ENCODE results near the gene EFHD2.

The EFHD2 gene

GRCh38 chr1:15445390-15446122 is 35.9 kb downstream of the EFHD2 start:
- TF ChIP-seq CTCF (conservative IDR thresholded peaks at IDR 0.05; ENCODE audit: control insufficient read depth, insufficient read depth, low read depth, low read length) = no peak

GRCh38 chr1:15446212-15446611 is 36.5 kb downstream of the EFHD2 start:
- no peak overlapping the region for H3K4me3 ChIP-seq (ENCODE audit: control insufficient read depth, low read depth, low read length)
- TF ChIP-seq CTCF (conservative IDR thresholded peaks at IDR 0.05; ENCODE audit: control insufficient read depth, insufficient read depth, low read depth, low read length) = no peak
- DNase-seq (ENCODE audit: low read depth) = no peak

More at GRCh38 chr1:15445390-15446122, 35.9 kb downstream of the EFHD2 start:
- no peak overlapping the region for H3K4me3 ChIP-seq (ENCODE audit: control insufficient read depth, low read depth, low read length)
- no peak for DNase-seq (ENCODE audit: low read depth)

GRCh38 chr1:15448877-15449462 is 39.3 kb downstream of the EFHD2 start:
- no peak for DNase-seq (ENCODE audit: low read depth)
- no peak for TF ChIP-seq CTCF (conservative IDR thresholded peaks at IDR 0.05; ENCODE audit: control insufficient read depth, insufficient read depth, low read depth, low read length)
- no peak overlapping the region for H3K4me3 ChIP-seq (ENCODE audit: control insufficient read depth, low read depth, low read length)

DNA sequence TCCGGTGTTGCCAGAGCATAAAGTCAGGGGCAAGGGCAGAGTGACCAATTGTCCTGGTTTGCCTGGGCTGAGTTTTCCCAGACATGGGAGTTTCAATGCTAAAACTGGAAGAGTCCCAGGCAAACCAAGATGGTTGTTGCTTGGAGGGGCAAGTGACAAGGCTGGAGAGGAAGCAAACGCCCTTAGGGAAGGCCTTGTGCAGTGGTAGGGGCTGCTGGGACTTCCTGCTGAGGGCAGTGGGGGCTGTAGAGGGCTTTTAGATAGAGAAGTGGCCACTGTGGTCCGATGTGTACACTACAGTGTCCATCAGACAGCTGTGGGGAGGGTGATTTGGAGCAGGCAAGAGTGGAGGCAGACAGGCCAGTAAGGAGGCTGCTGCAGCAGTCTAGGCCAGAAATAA is 39.9 kb downstream of the EFHD2 start:
- no peak for TF ChIP-seq CTCF (conservative IDR thresholded peaks at IDR 0.05; ENCODE audit: control insufficient read depth, insufficient read depth, low read depth, low read length)
- DNase-seq (ENCODE audit: low read depth) = no peak
- no peak overlapping the region for H3K4me3 ChIP-seq (ENCODE audit: control insufficient read depth, low read depth, low read length)

- no peak for TF ChIP-seq CTCF (conservative IDR thresholded peaks at IDR 0.05; ENCODE audit: control insufficient read depth, insufficient read depth, low read depth, low read length)
- no peak overlapping the region for H3K4me3 ChIP-seq (ENCODE audit: control insufficient read depth, low read depth, low read length)
- DNase-seq (ENCODE audit: low read depth) = no peak
Observed at GRCh38 chr1:15451014-15451722, 41.5 kb downstream of the EFHD2 start.

- TF ChIP-seq CTCF (conservative IDR thresholded peaks at IDR 0.05; ENCODE audit: control insufficient read depth, insufficient read depth, low read depth, low read length) = no peak
Observed at GRCh38 chr1:15452216-15452615, 42.5 kb downstream of the EFHD2 start.

More at GRCh38 chr1:15452216-15452615, 42.5 kb downstream of the EFHD2 start:
- DNase-seq (ENCODE audit: low read depth) = peak; percentile 52
- no peak overlapping the region for H3K4me3 ChIP-seq (ENCODE audit: control insufficient read depth, low read depth, low read length)
